Muscle of leg (tissue), 11 donors: Measurements from ENCODE around the gene EIF2S3B. TPM values are rescaled to one million over a fixed set of nuclear protein-coding genes. Genes with fewer than 3 reads are reported as not detected.

Source experiments
- DNase-seq: peaks from one replicate; pipeline ENCODE4 v3.0.0; 2013
- H3K27ac ChIP-seq: one replicate; pipeline ENCODE4 v1.5.1; 2013; ENCODE audit warnings: mild to moderate bottlenecking, low read length, control low read depth
- H3K27me3 ChIP-seq: one replicate; pipeline ENCODE4 v1.6.1; 2013; ENCODE audit warnings: low read length; ENCODE audit not compliant: control insufficient read depth, insufficient read depth
- H3K36me3 ChIP-seq: one replicate; pipeline ENCODE4 v1.6.1; 2013; ENCODE audit warnings: low read length; ENCODE audit not compliant: control insufficient read depth, insufficient read depth
- H3K4me1 ChIP-seq: one replicate; pipeline ENCODE4 v1.6.1; 2013; ENCODE audit warnings: low read length; ENCODE audit not compliant: control insufficient read depth, insufficient read depth
- H3K4me3 ChIP-seq: one replicate; pipeline ENCODE4 v1.5.1; 2013; ENCODE audit warnings: low read length, control low read depth
- H3K9me3 ChIP-seq: replicated peaks from 2 replicates; pipeline ENCODE4 v1.6.1; 2013; ENCODE audit warnings: low read depth, low read length; ENCODE audit not compliant: control insufficient read depth
- WGBS: methylation state at CpG from one replicate; pipeline ENCODE4 v1.1.5; 2013; ENCODE audit warnings: missing lambda C conversion rate; ENCODE audit not compliant: insufficient coverage; 5-methylcytosine and 5-hydroxymethylcytosine counted together
- polyA plus RNA-seq, 8 donors: library from polyadenylated mRNA; unstranded; fragments of 120-200 nt; gene quantifications; one replicate each; pipeline versions ENCODE4 v1.2.1 to v1.2.3, GENCODE V29; 2013; ENCODE audit warnings: inconsistent platforms in 1 of 8, low replicate concordance in 1 of 8; ENCODE audit not compliant: insufficient read length in 8 of 8, insufficient read depth in 1 of 8
- total RNA-seq: library from RNA; stranded (reverse); fragments of 120-200 nt; gene quantifications from one replicate; pipeline ENCODE4 v1.2.4, GENCODE V29; 2013

The EIF2S3B gene
- total and polyA plus RNA-seq, 9 donors: 0.71 to 5.1 (median 0.99) TPM

GRCh38 chr12:10501030-10501429, 4.7 kb upstream of the EIF2S3B start:
- Histone ChIP-seq H3K36me3 (no peaks in the 10 kb centered on the region), H3K4me1 (no peaks in the 10 kb centered on the region), H3K4me3 (no peak overlapping the region), H3K9me3 (no peaks in the 10 kb centered on the region), H3K27me3 (no peaks in the 10 kb centered on the region), H3K27ac (no peak overlapping the region)
- peak; percentile 7 for DNase-seq
- 0% methylated on average over 1 of the region's 3 CpGs for WGBS

GRCh38 chr12:10503460-10503859, 2.2 kb upstream of the EIF2S3B start:
- no peaks in the 10 kb centered on the region for H3K4me1 ChIP-seq
- no peaks in the 10 kb centered on the region for H3K9me3 ChIP-seq
- H3K4me3 ChIP-seq: no peak overlapping the region
- no CpG with 5 or more reads among the region's 1 CpG for WGBS
- no peak for DNase-seq
- no peaks in the 10 kb centered on the region for H3K27me3 ChIP-seq
- no peaks in the 10 kb centered on the region for H3K36me3 ChIP-seq
- H3K27ac ChIP-seq: no peak overlapping the region

- Histone ChIP-seq H3K9me3 (no peaks in the 10 kb centered on the region), H3K36me3 (no peaks in the 10 kb centered on the region), H3K4me1 (no peaks in the 10 kb centered on the region), H3K27me3 (no peaks in the 10 kb centered on the region), H3K4me3 (no peak overlapping the region), H3K27ac (no peak overlapping the region)
- no peak for DNase-seq
- WGBS: 92% methylated on average over 4 of the region's 5 CpGs
Observed at GRCh38 chr12:10511756-10512355, 6.2 kb downstream of the EIF2S3B start.

DNA sequence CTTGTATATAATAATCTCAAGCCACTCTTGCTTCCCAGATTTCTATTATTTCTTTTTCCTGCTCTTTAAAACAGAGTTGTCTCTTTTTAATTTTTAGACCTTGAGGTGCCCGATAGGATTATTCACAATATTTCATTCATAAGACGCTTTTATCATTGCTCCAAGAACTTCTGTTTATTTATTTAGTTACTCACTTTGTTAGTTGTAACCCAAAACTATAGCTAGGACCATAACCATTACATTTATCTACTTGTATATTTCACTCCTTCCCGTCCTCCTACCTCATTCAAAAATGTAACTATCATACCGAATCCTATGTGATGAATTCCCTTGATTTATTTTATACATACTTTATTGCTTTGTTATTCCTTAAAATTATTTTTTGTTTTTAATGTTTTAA, 7.1 kb downstream of the EIF2S3B start:
- H3K27me3 ChIP-seq: no peaks in the 10 kb centered on the region
- no peak for DNase-seq
- H3K9me3 ChIP-seq: no peaks in the 10 kb centered on the region
- no CpG with 5 or more reads among the region's 4 CpGs for WGBS
- H3K4me3 ChIP-seq: no peak overlapping the region
- no peaks in the 10 kb centered on the region for H3K36me3 ChIP-seq
- H3K27ac ChIP-seq: no peak overlapping the region
- no peaks in the 10 kb centered on the region for H3K4me1 ChIP-seq

GRCh38 chr12:10521555-10521954, 15.9 kb downstream of the EIF2S3B start:
- Histone ChIP-seq H3K9me3 (no peaks in the 10 kb centered on the region), H3K4me3 (no peak overlapping the region), H3K27ac (no peak overlapping the region), H3K27me3 (no peaks in the 10 kb centered on the region), H3K4me1 (no peaks in the 10 kb centered on the region), H3K36me3 (no peaks in the 10 kb centered on the region)
- no peak for DNase-seq
- WGBS: no CpG with 5 or more reads among the region's 2 CpGs

DNA sequence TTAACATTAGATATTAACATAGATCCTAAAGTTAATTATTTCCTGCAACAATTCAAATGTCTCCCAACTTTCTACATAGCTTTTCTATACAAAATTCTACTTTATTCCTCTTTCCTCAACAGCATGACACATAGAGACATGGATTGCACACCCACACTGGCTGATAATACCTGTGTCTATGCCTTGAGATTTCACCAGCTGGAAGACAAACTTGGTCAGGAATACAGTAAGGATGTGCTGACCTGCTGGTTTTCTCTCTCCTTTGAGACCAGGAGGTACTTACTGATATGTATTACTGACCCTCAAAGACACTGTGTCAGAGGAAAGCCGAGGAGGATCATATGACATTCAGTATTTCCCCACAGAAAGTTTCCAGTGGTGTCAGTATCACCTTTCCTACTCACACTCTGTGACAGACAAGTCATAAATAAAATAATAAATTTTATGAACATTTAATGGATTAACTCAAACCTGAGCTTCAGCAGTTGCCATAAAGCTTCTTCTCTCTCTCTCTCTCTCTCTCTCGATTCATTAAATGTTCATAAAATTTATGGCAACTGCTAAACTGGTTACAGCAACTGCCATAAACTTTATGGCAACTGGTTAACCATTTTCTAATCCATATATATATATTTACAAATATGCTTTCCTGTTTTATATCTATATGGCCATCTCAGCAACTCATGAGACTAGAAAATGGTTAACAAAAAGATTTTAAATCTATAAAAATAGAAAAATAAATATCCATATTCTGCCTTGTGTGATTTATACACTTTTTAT, 22.7 kb downstream of the EIF2S3B start:
- Histone ChIP-seq H3K27ac (no peak overlapping the region), H3K36me3 (no peaks in the 10 kb centered on the region), H3K9me3 (no peaks in the 10 kb centered on the region), H3K4me1 (no peaks in the 10 kb centered on the region), H3K27me3 (no peaks in the 10 kb centered on the region), H3K4me3 (no peak overlapping the region)
- no peak for DNase-seq
- WGBS: no CpG with 5 or more reads among the region's 2 CpGs

DNA sequence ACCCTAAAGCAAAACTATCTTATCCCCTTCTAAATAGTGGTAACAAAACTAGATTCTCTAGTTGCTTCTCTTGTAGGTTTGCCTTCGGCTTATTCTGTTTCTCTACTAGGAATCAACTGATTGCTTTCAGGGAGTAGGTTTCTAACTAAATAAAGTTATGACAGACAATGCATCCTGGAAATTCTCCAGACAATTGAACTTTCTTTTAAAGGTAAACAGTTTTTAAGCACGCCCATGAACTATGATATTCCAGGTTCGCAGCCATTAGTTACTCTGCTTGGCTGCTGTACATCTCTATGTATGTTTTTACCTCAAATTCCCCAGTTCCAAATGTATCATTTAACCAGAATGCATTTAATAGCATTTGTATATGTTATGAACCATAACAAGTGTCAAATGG, 23.9 kb downstream of the EIF2S3B start:
- H3K36me3 ChIP-seq: no peaks in the 10 kb centered on the region
- DNase-seq: no peak
- H3K27ac ChIP-seq: no peak overlapping the region
- H3K4me3 ChIP-seq: no peak overlapping the region
- no peaks in the 10 kb centered on the region for H3K4me1 ChIP-seq
- no peaks in the 10 kb centered on the region for H3K9me3 ChIP-seq
- no CpG with 5 or more reads among the region's 3 CpGs for WGBS
- no peaks in the 10 kb centered on the region for H3K27me3 ChIP-seq

GRCh38 chr12:10537721-10538120, 32.0 kb downstream of the EIF2S3B start:
- Histone ChIP-seq H3K4me3 (no peak overlapping the region), H3K4me1 (no peaks in the 10 kb centered on the region), H3K36me3 (no peaks in the 10 kb centered on the region), H3K27me3 (no peaks in the 10 kb centered on the region), H3K27ac (no peak overlapping the region), H3K9me3 (no peaks in the 10 kb centered on the region)
- no peak for DNase-seq
- 75% methylated on average over 2 of the region's 3 CpGs for WGBS

GRCh38 chr12:10540776-10541205, 35.1 kb downstream of the EIF2S3B start:
- H3K9me3 ChIP-seq: no peaks in the 10 kb centered on the region
- no peak overlapping the region for H3K4me3 ChIP-seq
- no peaks in the 10 kb centered on the region for H3K4me1 ChIP-seq
- no peaks in the 10 kb centered on the region for H3K27me3 ChIP-seq
- H3K27ac ChIP-seq: no peak overlapping the region
- no peaks in the 10 kb centered on the region for H3K36me3 ChIP-seq
- DNase-seq: no peak
- WGBS: no CpG with 5 or more reads among the region's 2 CpGs

DNA sequence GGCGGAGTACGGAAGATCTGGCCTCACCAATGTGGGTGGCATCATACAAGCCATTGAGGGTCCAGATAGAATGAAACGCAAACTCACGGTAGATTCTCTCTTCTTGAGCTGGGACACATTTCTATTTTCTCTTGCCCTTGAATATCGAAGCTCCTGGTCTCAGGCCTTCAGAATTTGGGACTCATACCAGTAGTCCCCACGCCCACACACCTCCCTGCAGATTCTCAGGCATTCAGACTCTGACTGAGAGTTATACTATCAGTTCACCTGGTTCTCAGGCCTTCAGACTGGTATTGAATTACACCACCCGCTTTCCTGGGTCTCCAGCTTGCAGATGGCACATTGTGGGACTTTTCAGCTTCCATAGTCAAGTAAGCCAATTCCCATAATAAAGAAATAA, 37.8 kb downstream of the EIF2S3B start:
- WGBS: 70% methylated on average over 6 of the region's 7 CpGs
- no peaks in the 10 kb centered on the region for H3K36me3 ChIP-seq
- H3K27me3 ChIP-seq: no peaks in the 10 kb centered on the region
- H3K27ac ChIP-seq: no peak overlapping the region
- H3K4me3 ChIP-seq: no peak overlapping the region
- H3K9me3 ChIP-seq: no peaks in the 10 kb centered on the region
- no peaks in the 10 kb centered on the region for H3K4me1 ChIP-seq
- no peak for DNase-seq
